Measurements from ENCODE around the gene OSCP1.

Gene OSCP1

GRCh38 chr1:36446271-36446670 lies 4.0 kb downstream of the OSCP1 start:
- H3K4me3 ChIP-seq (ENCODE audit: low read depth, low read length) = no peak overlapping the region
- DNase-seq (ENCODE audit: low read depth) = no peak
- peak; percentile 62 for TF ChIP-seq CTCF (IDR thresholded peaks at IDR 0.05; ENCODE audit: low read depth, low read length, missing control alignments)

- DNase-seq (ENCODE audit: low read depth) = no peak
- no peak overlapping the region for H3K4me3 ChIP-seq (ENCODE audit: low read depth, low read length)
- no peak for TF ChIP-seq CTCF (IDR thresholded peaks at IDR 0.05; ENCODE audit: low read depth, low read length, missing control alignments)
Observed at GRCh38 chr1:36443297-36443696, 7.0 kb downstream of the OSCP1 start.

- DNase-seq (ENCODE audit: low read depth) = no peak
- TF ChIP-seq CTCF (IDR thresholded peaks at IDR 0.05; ENCODE audit: low read depth, low read length, missing control alignments) = no peak
- H3K4me3 ChIP-seq (ENCODE audit: low read depth, low read length) = no peak overlapping the region
Observed at GRCh38 chr1:36442337-36442736, 7.9 kb downstream of the OSCP1 start.

GRCh38 chr1:36440646-36441045 lies 9.6 kb downstream of the OSCP1 start:
- TF ChIP-seq CTCF (IDR thresholded peaks at IDR 0.05; ENCODE audit: low read depth, low read length, missing control alignments) = no peak

GRCh38 chr1:36440044-36440443 lies 10.2 kb downstream of the OSCP1 start:
- no peak for TF ChIP-seq CTCF (IDR thresholded peaks at IDR 0.05; ENCODE audit: low read depth, low read length, missing control alignments)
- H3K4me3 ChIP-seq (ENCODE audit: low read depth, low read length) = no peak overlapping the region
- no peak for DNase-seq (ENCODE audit: low read depth)

More at GRCh38 chr1:36440646-36441045, 9.6 kb downstream of the OSCP1 start:
- DNase-seq (ENCODE audit: low read depth) = no peak
- H3K4me3 ChIP-seq (ENCODE audit: low read depth, low read length) = no peak overlapping the region

GRCh38 chr1:36438715-36439114 lies 11.5 kb downstream of the OSCP1 start:
- no peak for TF ChIP-seq CTCF (IDR thresholded peaks at IDR 0.05; ENCODE audit: low read depth, low read length, missing control alignments)
- no peak for DNase-seq (ENCODE audit: low read depth)
- no peak overlapping the region for H3K4me3 ChIP-seq (ENCODE audit: low read depth, low read length)

- no peak for TF ChIP-seq CTCF (IDR thresholded peaks at IDR 0.05; ENCODE audit: low read depth, low read length, missing control alignments)
- no peak overlapping the region for H3K4me3 ChIP-seq (ENCODE audit: low read depth, low read length)
- no peak for DNase-seq (ENCODE audit: low read depth)
Observed at GRCh38 chr1:36436821-36437220, 13.4 kb downstream of the OSCP1 start.
